Karpas-422 (cell line): Measurements from ENCODE around the gene CAB39. TPM values are rescaled to one million over a fixed set of nuclear protein-coding genes. Genes with fewer than 3 reads are reported as not detected.

Experiments
- DNase-seq: peaks from one replicate; pipeline ENCODE4 v3.0.0-alpha.2; 2015
- H2AFZ ChIP-seq: fragments of 200-600 bp; sonication (generic); 2 replicates; pipeline ENCODE4 v1.6.1; 2014; ENCODE audit warnings: antibody characterized with exemption, low read length, mixed read lengths
- H3K27ac ChIP-seq: fragments of 200-600 bp; sonication (generic); 2 replicates; pipeline ENCODE4 v1.5.1; 2014; ENCODE audit warnings: mild to moderate bottlenecking, low read length, moderate library complexity
- H3K27me3 ChIP-seq: fragments of 200-600 bp; sonication (generic); 2 replicates; pipeline ENCODE4 v1.6.1; 2014; ENCODE audit warnings: low read length, mixed read lengths
- H3K36me3 ChIP-seq: fragments of 200-600 bp; sonication (generic); 2 replicates; pipeline ENCODE4 v1.6.1; 2014; ENCODE audit warnings: low read length, mixed read lengths; ENCODE audit not compliant: insufficient read depth
- H3K4me1 ChIP-seq: fragments of 200-600 bp; sonication (generic); 2 replicates; pipeline ENCODE4 v1.6.1; 2014; ENCODE audit warnings: mild to moderate bottlenecking, low read length, mixed read lengths
- H3K4me2 ChIP-seq: fragments of 200-600 bp; sonication (generic); 2 replicates; pipeline ENCODE4 v1.6.1; 2014; ENCODE audit warnings: low read length, low read depth, mild to moderate bottlenecking; ENCODE audit not compliant: poor library complexity, severe bottlenecking
- H3K4me3 ChIP-seq: fragments of 200-600 bp; sonication (generic); 2 replicates; pipeline ENCODE4 v1.5.1; 2014; ENCODE audit warnings: mild to moderate bottlenecking, antibody characterized with exemption, low read length, mixed read lengths
- H3K79me2 ChIP-seq: fragments of 200-600 bp; sonication (generic); 2 replicates; pipeline ENCODE4 v1.6.1; 2014; ENCODE audit warnings: mild to moderate bottlenecking, low read length, mixed read lengths
- H3K9ac ChIP-seq: fragments of 200-600 bp; sonication (generic); 2 replicates; pipeline ENCODE4 v1.6.0; 2014; ENCODE audit warnings: low read length
- H3K9me2 ChIP-seq: fragments of 200-600 bp; sonication (generic), shearing (Covaris generic); replicated peaks from 2 replicates; pipeline ENCODE4 v1.6.0; 2014; ENCODE audit warnings: mild to moderate bottlenecking, low read length, moderate library complexity; ENCODE audit not compliant: insufficient read depth
- H3K9me3 ChIP-seq: fragments of 300-700, 200-600 bp; sonication (generic); 2 replicates; pipeline ENCODE4 v1.6.1; 2014; ENCODE audit warnings: low read length, mixed read lengths
- H4K20me1 ChIP-seq: fragments of 200-600 bp; sonication (generic); 2 replicates; pipeline ENCODE4 v1.6.1; 2014; ENCODE audit warnings: mild to moderate bottlenecking, antibody characterized with exemption, low read length, low read depth; ENCODE audit not compliant: insufficient read depth
- total RNA-seq: library from RNA; depleted of rRNA; stranded (reverse); fragments of >200 nt; shearing (Covaris generic); gene quantifications from 2 replicates; pipeline ENCODE4 v1.2.3, GENCODE V29; 2014; ENCODE audit warnings: low replicate concordance

CAB39 gene
- total RNA-seq, 1 experiment from 2014 or later: 89.3 TPM

DNA sequence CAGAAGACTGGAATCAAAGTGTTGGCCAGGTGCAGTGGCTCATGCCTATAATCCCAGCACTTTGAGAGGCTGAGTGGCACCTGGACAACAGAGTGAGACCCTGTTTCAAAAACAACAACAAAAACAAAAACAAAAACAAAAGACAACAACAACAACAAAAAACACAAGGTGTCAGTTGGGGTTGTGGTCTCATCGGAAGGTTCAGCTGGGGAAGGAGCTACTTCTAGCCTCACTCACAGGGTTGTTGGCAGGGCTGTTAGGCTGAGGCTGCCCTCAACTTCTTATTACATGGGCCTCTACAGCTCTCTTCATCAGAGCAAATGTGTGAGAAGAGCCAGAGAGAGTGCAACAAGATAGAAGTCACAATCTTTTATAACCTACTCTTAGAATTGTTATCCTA lies 34.6 kb upstream of the CAB39 start:
- no peaks in the 10 kb centered on the region for H4K20me1 ChIP-seq
- DNase-seq: no peak
- H3K9me2 ChIP-seq: no peaks in the 10 kb centered on the region
- no peaks in the 10 kb centered on the region for H3K79me2 ChIP-seq
- H3K4me2 ChIP-seq: no peak overlapping the region
- no peak overlapping the region for H3K9ac ChIP-seq
- H2AFZ ChIP-seq: no peak overlapping the region
- H3K9me3 ChIP-seq: no peaks in the 10 kb centered on the region
- no peak overlapping the region for H3K4me3 ChIP-seq
- no peaks in the 10 kb centered on the region for H3K27me3 ChIP-seq
- no peaks in the 10 kb centered on the region for H3K36me3 ChIP-seq
- H3K4me1 ChIP-seq: no peaks in the 10 kb centered on the region
- no peak overlapping the region for H3K27ac ChIP-seq

GRCh38 chr2:230678451-230678850 lies 34.2 kb upstream of the CAB39 start:
- no peaks in the 10 kb centered on the region for H3K9me2 ChIP-seq
- no peaks in the 10 kb centered on the region for H3K27me3 ChIP-seq
- no peaks in the 10 kb centered on the region for H3K9me3 ChIP-seq
- no peak overlapping the region for H3K4me2 ChIP-seq
- no peak overlapping the region for H3K9ac ChIP-seq
- H3K4me1 ChIP-seq: no peaks in the 10 kb centered on the region
- no peaks in the 10 kb centered on the region for H3K36me3 ChIP-seq
- H3K27ac ChIP-seq: no peak overlapping the region
- DNase-seq: no peak
- H3K79me2 ChIP-seq: no peaks in the 10 kb centered on the region
- H2AFZ ChIP-seq: no peak overlapping the region
- H4K20me1 ChIP-seq: no peaks in the 10 kb centered on the region
- H3K4me3 ChIP-seq: no peak overlapping the region

GRCh38 chr2:230680463-230681170 lies 32.0 kb upstream of the CAB39 start:
- Histone ChIP-seq H4K20me1 (no peaks in the 10 kb centered on the region), H3K4me2 (no peak overlapping the region), H3K36me3 (no peaks in the 10 kb centered on the region), H3K4me1 (no peaks in the 10 kb centered on the region), H3K79me2 (no peaks in the 10 kb centered on the region), H3K9ac (no peak overlapping the region), H3K9me3 (no peaks in the 10 kb centered on the region), H3K4me3 (no peak overlapping the region), H3K9me2 (no peaks in the 10 kb centered on the region), H2AFZ (no peak overlapping the region), H3K27ac (no peak overlapping the region), H3K27me3 (no peaks in the 10 kb centered on the region)
- DNase-seq: peak; percentile 48

DNA sequence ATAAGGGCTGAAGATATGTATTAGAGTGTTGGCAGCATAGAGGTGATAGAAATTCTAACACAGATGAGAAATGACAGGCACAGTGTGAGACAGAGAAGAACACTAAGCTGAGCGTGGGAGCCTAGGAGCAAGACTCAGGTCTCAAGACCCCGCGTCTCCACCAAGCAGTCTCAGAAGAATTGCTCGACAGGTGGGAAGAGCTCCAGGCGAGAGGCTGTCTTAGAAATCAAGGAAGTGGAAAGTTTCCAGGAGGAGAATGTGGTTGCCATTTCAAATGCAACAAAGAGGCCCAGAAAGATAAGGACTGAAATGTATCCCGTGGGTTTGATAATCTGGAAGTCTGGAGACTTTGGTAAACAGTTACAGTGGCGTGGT lies 31.5 kb upstream of the CAB39 start:
- H3K4me2 ChIP-seq: no peak overlapping the region
- H3K27me3 ChIP-seq: no peaks in the 10 kb centered on the region
- no peak overlapping the region for H2AFZ ChIP-seq
- no peaks in the 10 kb centered on the region for H3K4me1 ChIP-seq
- H3K36me3 ChIP-seq: no peaks in the 10 kb centered on the region
- no peaks in the 10 kb centered on the region for H3K9me3 ChIP-seq
- no peak overlapping the region for H3K4me3 ChIP-seq
- no peaks in the 10 kb centered on the region for H3K9me2 ChIP-seq
- no peak overlapping the region for H3K9ac ChIP-seq
- no peaks in the 10 kb centered on the region for H3K79me2 ChIP-seq
- no peak overlapping the region for H3K27ac ChIP-seq
- no peaks in the 10 kb centered on the region for H4K20me1 ChIP-seq
- DNase-seq: no peak

DNA sequence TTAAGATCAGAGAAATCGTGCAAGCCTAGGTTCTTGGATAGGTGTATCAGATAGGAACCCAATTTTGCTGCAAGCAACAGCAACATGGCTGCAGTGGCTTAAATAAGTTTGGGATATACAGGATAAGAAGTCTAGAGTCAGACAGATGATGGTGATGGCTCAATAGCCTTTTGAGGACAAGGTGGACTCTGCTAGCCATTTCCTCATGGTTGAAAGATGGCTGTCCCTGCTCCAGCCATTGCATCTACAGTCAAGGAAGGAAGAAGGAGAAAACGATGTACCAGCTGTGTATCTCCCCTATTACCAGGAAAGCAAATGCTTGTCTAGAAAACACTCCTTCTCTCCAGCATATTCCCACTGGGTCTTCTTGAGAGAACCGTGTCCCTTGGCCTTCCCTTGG lies 30.1 kb upstream of the CAB39 start:
- Histone ChIP-seq H3K4me2 (no peak overlapping the region), H4K20me1 (no peaks in the 10 kb centered on the region), H2AFZ (no peak overlapping the region), H3K79me2 (no peaks in the 10 kb centered on the region), H3K4me3 (no peak overlapping the region), H3K27me3 (no peaks in the 10 kb centered on the region), H3K9me2 (no peaks in the 10 kb centered on the region), H3K9me3 (no peaks in the 10 kb centered on the region), H3K36me3 (no peaks in the 10 kb centered on the region), H3K27ac (no peak overlapping the region), H3K9ac (no peak overlapping the region), H3K4me1 (no peaks in the 10 kb centered on the region)
- DNase-seq: no peak

DNA sequence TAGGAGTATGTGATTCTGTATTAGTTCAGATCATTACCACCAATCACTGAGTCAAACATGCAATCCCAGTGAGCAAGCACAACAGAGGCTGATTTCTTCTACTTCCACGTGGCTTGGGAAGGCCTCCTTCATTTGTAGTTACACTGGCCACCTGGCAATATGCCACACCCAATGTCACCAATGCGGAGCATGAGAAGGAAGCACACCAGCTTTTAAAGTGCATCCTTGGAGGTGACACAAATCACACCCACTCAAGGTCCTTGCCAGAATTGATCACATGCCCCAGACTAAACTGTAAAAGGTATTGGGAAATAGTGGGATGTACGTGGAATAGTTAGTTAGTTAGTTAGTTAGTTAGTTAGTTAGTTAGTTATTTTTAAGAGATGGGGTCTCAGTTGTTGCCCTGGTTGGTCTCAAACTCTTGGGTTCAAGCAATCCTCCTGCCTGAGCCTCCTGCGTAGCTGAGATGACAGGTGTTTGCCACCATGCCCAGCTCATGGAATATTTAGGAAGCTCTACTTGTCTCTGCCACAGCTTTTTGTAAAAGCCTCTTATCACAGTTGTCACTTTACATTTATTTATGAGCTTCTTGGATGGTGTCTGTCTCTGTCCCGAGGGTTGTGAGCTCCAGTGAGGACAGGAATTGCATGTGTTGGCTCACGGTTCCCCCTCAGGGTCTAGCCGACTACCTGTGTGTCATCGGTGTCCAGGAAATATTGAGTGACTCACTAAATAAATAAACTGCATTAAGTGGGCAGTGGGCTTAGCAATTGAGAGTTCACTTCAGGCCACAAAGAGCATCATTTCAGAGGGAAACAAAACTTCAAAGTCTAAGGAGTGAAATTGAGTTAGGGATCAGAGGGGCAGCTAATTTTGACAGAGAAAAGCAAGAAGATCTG lies 28.1 kb upstream of the CAB39 start:
- H3K27ac ChIP-seq: no peak overlapping the region
- no peaks in the 10 kb centered on the region for H3K9me2 ChIP-seq
- no peaks in the 10 kb centered on the region for H4K20me1 ChIP-seq
- H3K4me1 ChIP-seq: no peaks in the 10 kb centered on the region; the same call in 1 of the 2 replicates
- H3K9ac ChIP-seq: no peak overlapping the region
- no peak for DNase-seq
- no peak overlapping the region for H3K4me2 ChIP-seq
- H3K9me3 ChIP-seq: no peaks in the 10 kb centered on the region
- H3K4me3 ChIP-seq: no peak overlapping the region
- H3K79me2 ChIP-seq: no peaks in the 10 kb centered on the region
- H2AFZ ChIP-seq: no peak overlapping the region
- no peaks in the 10 kb centered on the region for H3K27me3 ChIP-seq
- H3K36me3 ChIP-seq: no peaks in the 10 kb centered on the region

DNA sequence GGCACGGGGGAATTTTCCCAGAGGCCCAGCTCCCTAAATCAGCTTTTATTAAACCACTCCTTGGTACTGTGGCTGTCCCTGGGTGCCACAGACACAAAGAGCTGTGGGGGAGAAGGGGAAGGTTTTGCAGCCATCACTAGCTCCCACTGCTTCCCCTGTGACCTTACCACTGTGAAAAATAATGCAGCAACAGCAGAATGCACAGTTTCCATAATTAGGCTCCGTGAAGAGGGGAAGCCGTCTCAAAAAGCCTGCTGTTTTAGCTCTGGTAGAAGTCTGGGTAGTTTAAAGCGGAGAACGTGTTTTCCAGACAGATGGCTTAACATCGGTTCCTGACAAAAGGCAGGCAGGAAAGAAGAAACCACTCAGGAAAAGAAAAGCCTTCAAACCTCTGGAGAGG lies 27.5 kb upstream of the CAB39 start:
- H3K4me2 ChIP-seq: no peak overlapping the region

DNA sequence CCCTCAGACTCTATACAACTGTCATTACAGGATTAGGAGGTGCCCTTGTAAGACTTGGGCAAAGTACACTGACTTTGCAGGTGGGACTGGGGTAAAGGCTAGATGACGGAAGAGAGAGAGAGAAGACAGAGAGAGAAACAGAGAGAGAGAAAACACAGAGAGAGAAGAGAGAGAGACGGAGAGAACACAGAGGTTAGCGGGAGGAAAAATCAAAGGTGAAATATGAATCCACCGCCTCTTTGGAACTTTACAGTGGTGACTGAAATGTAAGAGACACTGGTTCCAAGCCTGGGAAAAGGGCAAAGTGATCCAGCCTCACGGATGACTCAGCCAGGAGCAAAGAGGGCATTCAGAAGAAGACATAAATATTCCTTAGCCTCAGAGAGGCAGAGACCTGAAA lies 25.1 kb upstream of the CAB39 start:
- Histone ChIP-seq H3K9me3 (no peaks in the 10 kb centered on the region), H3K4me1 (no peaks in the 10 kb centered on the region; the same call in 1 of the 2 replicates), H3K4me2 (no peak overlapping the region), H3K9ac (no peak overlapping the region), H2AFZ (no peak overlapping the region), H4K20me1 (no peaks in the 10 kb centered on the region), H3K9me2 (no peaks in the 10 kb centered on the region), H3K27ac (no peak overlapping the region), H3K79me2 (no peaks in the 10 kb centered on the region), H3K4me3 (no peak overlapping the region), H3K27me3 (no peaks in the 10 kb centered on the region), H3K36me3 (no peaks in the 10 kb centered on the region)
- no peak for DNase-seq

More for the DNA sequence above, 27.5 kb upstream of the CAB39 start:
- Histone ChIP-seq H3K27ac (no peak overlapping the region), H3K4me1 (no peaks in the 10 kb centered on the region; the same call in 1 of the 2 replicates), H3K36me3 (no peaks in the 10 kb centered on the region), H3K9me3 (no peaks in the 10 kb centered on the region), H3K27me3 (no peaks in the 10 kb centered on the region), H3K79me2 (no peaks in the 10 kb centered on the region), H3K4me3 (no peak overlapping the region), H3K9me2 (no peaks in the 10 kb centered on the region), H4K20me1 (no peaks in the 10 kb centered on the region), H2AFZ (no peak overlapping the region), H3K9ac (no peak overlapping the region)
- no peak for DNase-seq
